HG03066 (cell line): Measurements from ENCODE around the gene MLXIP.
A peak's percentile ranks its signal among the peaks of the same experiment; 100 is the strongest.
"Not testable (repeated sequence)": the region's sequence is repeated elsewhere in the genome, so short reads cannot be mapped to it uniquely, and the experiment has no call there.

Experiments
- ATAC-seq: cut with Tn5 transposase; IDR thresholded peaks from one replicate; pipeline ENCODE4 v1.9.1; 2021; ENCODE audit warnings: low read depth; ENCODE audit not compliant: unreplicated experiment

Gene MLXIP

DNA sequence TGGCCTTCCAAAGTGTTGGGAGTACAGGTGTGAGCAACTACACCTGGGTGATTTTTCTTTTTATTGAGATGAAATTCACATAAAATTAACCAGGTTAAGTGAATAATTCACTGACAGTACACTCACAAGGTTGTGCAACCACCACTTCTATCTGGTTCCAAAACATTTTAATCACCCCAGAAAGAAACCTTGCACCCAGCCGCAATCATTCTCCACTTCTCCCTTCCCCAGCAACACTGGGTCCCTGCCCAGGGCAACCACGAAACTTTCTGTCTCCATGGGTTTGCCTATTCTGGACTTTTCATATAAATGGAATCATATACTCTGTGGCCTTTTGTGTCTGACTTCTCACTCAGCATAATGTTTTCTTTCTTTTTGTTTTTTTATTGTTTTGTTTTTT is 26.3 kb upstream of the MLXIP start:
- ATAC-seq = no peak

DNA sequence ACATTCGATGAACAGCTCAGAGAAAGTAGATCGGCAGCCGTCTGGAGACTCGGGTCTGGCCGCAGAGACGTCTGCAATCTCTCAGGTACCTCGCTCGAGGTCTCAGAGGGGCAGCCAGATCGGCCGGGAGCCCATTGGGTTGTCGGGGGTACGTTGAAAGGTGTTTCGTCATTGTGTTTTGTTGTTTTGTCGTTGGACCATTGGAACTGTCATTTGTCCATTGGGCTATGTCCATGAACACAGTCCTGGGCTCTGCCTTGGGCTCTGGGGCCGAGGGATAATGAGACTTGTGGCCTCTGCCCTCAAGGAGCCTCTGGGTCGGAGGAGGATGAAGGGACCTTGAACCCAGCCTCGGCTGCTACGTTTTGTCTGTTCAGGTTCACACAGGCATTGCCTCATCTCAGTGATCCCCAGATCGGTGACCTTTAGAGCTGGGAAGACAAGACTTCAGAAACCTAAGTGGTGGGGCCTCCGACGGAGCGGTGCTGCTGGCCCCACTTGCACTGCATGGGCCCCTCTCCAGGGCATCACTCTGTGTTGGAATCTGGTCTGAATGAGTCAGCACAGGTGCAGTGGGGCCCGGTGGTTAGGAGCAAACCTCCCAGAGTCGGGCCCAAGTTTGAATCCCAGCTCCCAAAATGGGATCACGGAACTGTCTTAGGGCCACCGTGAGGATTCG is 23.6 kb upstream of the MLXIP start:
- no peak for ATAC-seq

- ATAC-seq = not testable (repeated sequence)
Measured at GRCh38 chr12:122056406-122056805, 22.1 kb upstream of the MLXIP start.

DNA sequence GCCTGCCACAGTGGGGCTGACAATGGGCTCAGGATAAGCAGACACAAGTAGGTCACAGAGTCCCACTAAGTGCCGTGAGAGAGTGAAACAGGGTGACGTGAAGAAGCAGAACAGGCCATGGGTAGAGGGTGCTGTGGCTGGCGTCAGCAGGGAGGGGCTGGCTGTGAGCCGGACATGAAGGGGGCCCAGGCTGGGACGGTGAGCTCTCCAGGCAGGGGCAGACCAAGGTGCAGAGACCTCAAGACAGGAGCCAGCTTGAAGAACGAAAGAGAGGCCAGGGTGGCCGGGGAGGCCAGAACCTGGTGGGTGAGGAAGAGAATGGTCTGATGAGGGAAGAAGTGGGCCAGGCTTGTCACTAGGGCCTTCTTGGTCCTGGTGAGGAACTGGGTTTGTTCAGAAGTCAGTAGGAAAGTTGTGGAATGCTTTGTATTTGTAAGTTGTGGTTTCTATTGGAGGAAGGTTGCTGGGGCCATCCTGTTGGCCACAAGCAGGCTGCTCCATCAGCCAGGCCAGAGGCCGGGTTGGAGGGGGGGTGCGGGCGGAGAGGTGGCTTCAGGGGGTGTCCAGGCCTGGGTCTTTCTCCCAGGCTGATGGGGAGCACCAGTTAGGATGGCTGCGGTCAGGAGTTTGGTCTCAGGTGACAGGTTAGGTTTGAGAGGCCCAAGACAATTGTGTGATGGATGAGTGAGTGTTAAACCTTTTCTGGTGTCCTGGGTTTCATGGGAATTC is 21.4 kb upstream of the MLXIP start:
- ATAC-seq = no peak

- no peak for ATAC-seq
Measured at GRCh38 chr12:122057769-122058168, 20.8 kb upstream of the MLXIP start.

DNA sequence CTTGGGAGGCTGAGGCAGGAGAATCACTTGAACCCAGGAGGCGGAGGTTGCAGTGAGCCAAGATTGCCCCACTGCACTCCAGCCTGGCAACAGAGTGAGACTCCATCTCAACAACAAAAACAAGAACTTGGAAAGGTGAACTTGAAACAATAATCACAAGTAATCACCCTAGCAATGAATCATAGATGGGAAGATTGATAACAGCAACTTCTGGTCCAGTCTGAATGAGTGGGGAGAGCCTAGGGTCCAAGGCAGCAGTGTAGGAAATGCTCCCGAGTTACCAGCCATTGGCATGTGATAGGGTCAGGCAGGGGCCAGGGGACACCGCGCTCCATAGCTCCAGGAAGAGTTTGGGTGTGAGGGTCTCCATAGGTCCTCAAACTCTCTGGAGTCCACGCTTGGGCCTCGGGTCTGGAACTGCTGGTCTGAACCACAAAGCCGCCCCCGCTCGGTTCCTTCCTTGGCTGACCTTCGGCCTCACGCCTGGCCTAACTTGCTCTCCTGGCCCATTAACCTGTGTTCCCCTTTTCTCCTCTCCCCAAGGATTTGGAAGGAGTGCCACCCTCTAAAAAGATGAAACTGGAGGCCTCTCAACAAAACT is 19.9 kb upstream of the MLXIP start:
- no peak for ATAC-seq

GRCh38 chr12:122059203-122059960 is 19.2 kb upstream of the MLXIP start:
- ATAC-seq = no peak

DNA sequence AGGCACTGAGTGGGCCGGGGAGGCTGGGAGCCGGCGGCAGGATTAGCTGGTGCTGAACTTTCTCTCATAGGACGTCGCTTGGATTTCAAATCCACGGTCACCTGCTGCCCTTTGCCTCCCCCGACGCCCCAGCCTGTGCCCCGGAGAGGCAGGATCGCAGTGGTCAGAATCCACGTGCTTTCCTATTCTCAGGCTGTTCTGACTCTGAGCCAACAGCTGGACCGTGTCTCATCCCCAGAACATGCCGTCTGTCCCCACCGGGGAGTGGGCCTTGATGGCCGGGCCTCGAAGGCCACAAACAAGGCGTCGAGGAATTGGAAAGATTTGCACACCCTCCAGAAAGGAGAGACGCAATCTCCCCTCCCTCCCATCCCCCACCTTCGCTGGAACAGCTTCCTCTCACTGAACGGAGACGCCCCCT is 18.5 kb upstream of the MLXIP start:
- no peak for ATAC-seq

GRCh38 chr12:122061253-122061652 is 17.3 kb upstream of the MLXIP start:
- no peak for ATAC-seq

GRCh38 chr12:122062832-122063693 is 15.5 kb upstream of the MLXIP start:
- no peak for ATAC-seq

DNA sequence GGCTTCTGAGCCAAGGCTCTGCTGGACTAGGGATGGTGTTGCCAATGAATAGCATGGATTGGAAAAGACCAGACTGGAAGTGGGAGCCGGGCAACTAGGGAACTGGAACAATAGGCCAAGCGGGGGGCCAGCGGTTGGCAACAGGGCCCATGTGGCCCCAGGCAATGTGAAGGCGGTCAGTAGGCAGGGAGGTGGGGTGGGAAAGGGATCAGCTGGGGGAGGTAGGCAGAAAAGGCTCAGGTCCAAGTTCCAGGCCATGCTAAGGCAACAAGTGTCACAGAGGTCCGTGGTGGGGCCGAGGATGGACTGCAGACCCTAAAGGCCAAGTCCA is 14.9 kb upstream of the MLXIP start:
- no peak for ATAC-seq

- no peak for ATAC-seq
Measured at GRCh38 chr12:122064025-122064777, 14.4 kb upstream of the MLXIP start.

- no peak for ATAC-seq
Measured at GRCh38 chr12:122064780-122065588, 13.6 kb upstream of the MLXIP start.

- ATAC-seq = no peak
Measured at GRCh38 chr12:122067548-122067947, 11.0 kb upstream of the MLXIP start.

DNA sequence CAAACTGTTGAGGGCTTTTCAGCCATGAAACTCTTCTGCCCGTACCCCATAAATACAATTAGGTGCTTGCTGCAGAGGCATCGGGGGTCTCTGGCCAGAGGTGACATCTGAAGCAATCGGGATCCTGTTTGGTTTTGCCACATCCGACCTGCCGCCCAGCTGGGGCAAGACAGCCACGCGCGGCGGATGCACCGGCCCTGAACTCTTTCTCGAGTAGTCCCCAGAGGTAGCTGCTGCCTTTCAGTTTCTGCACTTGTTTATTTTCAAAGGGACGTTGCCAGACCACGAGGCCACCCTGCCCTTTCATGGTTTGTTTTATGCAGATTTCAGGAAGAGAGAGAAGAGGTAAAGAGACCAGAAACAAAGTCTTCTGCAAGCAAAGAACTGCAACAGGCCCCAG is 10.6 kb upstream of the MLXIP start:
- peak; percentile 84 for ATAC-seq

- ATAC-seq = no peak
Measured at GRCh38 chr12:122072031-122072970, 6.3 kb upstream of the MLXIP start.

DNA sequence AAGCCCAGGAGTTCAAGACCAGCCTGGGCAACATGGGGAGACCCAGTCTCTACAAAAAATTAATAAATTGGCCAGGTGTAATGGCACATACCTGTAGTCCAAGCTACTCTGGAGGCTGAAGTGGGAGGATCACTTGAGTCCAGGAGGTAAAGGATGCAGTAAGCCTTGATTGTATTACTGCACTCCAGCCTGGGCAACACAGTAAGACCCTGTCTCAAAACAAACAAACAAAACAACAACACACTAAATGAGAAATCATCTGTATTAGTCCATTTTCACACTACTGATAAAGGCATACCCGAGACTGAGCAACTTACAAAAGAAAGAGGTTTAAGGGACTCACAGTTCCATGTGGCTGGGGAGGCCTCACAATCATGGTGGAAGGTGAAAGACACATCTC is 4.7 kb upstream of the MLXIP start:
- no peak for ATAC-seq
